OCI-LY1 (cell line): ENCODE results near the gene CBR4.

Experiments used
- H2AFZ ChIP-seq: fragments of 200-600 bp; sonication (generic), shearing (Covaris generic); 2 replicates; pipeline ENCODE4 v1.6.0; 2014; ENCODE audit warnings: antibody characterized with exemption, mild to moderate bottlenecking, low read length
- H3F3A ChIP-seq: fragments of 200-600 bp; sonication (generic), shearing (Covaris generic); 2 replicates; pipeline ENCODE4 v1.6.0; 2014; ENCODE audit warnings: mild to moderate bottlenecking, antibody characterized with exemption, low read length, moderate library complexity; ENCODE audit not compliant: insufficient read depth
- H3K27ac ChIP-seq: fragments of 200-600 bp; sonication (generic); 2 replicates; pipeline ENCODE4 v1.5.1; 2014; ENCODE audit warnings: low read length, mixed run types, mild to moderate bottlenecking, low read depth; ENCODE audit not compliant: poor library complexity, severe bottlenecking
- H3K27me3 ChIP-seq: fragments of 200-600 bp; sonication (generic); 2 replicates; pipeline ENCODE4 v1.6.0; 2014; ENCODE audit warnings: antibody characterized with exemption, mild to moderate bottlenecking, low read length, moderate library complexity; ENCODE audit not compliant: insufficient read depth
- H3K36me3 ChIP-seq: fragments of 200-600 bp; sonication (generic); 2 replicates; pipeline ENCODE4 v1.6.1; 2014; ENCODE audit warnings: mild to moderate bottlenecking, antibody characterized with exemption, low read length, moderate library complexity, mixed read lengths; ENCODE audit not compliant: insufficient read depth
- H3K4me1 ChIP-seq: fragments of 200-600 bp; sonication (generic); 2 replicates; pipeline ENCODE4 v1.5.1; 2014; ENCODE audit warnings: mild to moderate bottlenecking, low read length, moderate library complexity; ENCODE audit not compliant: insufficient read depth, severe bottlenecking
- H3K4me2 ChIP-seq: fragments of 200-600 bp; sonication (generic), shearing (Covaris generic); 2 replicates; pipeline ENCODE4 v1.6.1; 2014; ENCODE audit warnings: low read length
- H3K4me3 ChIP-seq: fragments of 200-600 bp; sonication (generic); 2 replicates; pipeline ENCODE4 v1.5.1; 2014; ENCODE audit warnings: low read length, low read depth, mild to moderate bottlenecking, mixed read lengths; ENCODE audit not compliant: poor library complexity, severe bottlenecking
- H3K79me2 ChIP-seq: fragments of 200-600 bp; shearing (Covaris generic); 2 replicates; pipeline ENCODE4 v1.6.1; 2016; ENCODE audit warnings: mixed run types, low read length, mixed read lengths; ENCODE audit not compliant: insufficient read depth
- H3K9ac ChIP-seq: fragments of 200-600 bp; sonication (generic), shearing (Covaris generic); 2 replicates; pipeline ENCODE4 v1.6.1; 2014; ENCODE audit warnings: mild to moderate bottlenecking, low read length, mixed read lengths
- H3K9me2 ChIP-seq: fragments of 200-600 bp; sonication (generic), shearing (Covaris generic); 2 replicates; pipeline ENCODE4 v1.6.1; 2014; ENCODE audit warnings: low read depth, mild to moderate bottlenecking, low read length, mixed read lengths
- H3K9me3 ChIP-seq: fragments of 200-600 bp; shearing (Covaris generic); 2 replicates; pipeline ENCODE4 v1.6.1; 2014; ENCODE audit warnings: low read length, mixed read lengths
- H4K20me1 ChIP-seq: fragments of 200-600 bp; sonication (generic), shearing (Covaris generic); 2 replicates; pipeline ENCODE4 v1.6.0; 2016; ENCODE audit warnings: mild to moderate bottlenecking, low read length; ENCODE audit not compliant: insufficient read depth
- EZH2 ChIP-seq: fragments of 200-600 bp; sonication (generic), shearing (Covaris generic); IDR thresholded peaks from 2 replicates; pipeline ENCODE4 v1.8.0; 2017; ENCODE audit warnings: borderline replicate concordance, mixed run types, mild to moderate bottlenecking, antibody characterized with exemption, low read length, moderate library complexity, mixed read lengths
- TF ChIP-seq, protein P1 (sequence below): fragments of 200-600 bp; sonication (generic), shearing (Covaris generic); IDR thresholded peaks from 2 replicates; pipeline ENCODE4 v1.5.1; 2017; ENCODE audit warnings: mild to moderate bottlenecking, antibody characterized with exemption, low read length, moderate library complexity, mixed read lengths

The CBR4 gene

GRCh38 chr4:168979338-168979737 lies 30.7 kb downstream of the CBR4 start:
- Histone ChIP-seq H3K9ac (no peak overlapping the region), H3K27ac (no peak overlapping the region), H3K9me3 (peaks cover 2% of the 10 kb centered on the region; the same call in 1 of the 2 replicates), H3K79me2 (no peaks in the 10 kb centered on the region), H4K20me1 (no peaks in the 10 kb centered on the region), H2AFZ (no peak overlapping the region), H3K9me2 (no peaks in the 10 kb centered on the region), H3K27me3 (no peaks in the 10 kb centered on the region), H3F3A (no peaks in the 10 kb centered on the region), H3K4me3 (no peak overlapping the region), H3K36me3 (peaks cover 70% of the 10 kb centered on the region), H3K4me2 (no peak overlapping the region), H3K4me1 (no peaks in the 10 kb centered on the region)
- TF ChIP-seq, protein P1, sequence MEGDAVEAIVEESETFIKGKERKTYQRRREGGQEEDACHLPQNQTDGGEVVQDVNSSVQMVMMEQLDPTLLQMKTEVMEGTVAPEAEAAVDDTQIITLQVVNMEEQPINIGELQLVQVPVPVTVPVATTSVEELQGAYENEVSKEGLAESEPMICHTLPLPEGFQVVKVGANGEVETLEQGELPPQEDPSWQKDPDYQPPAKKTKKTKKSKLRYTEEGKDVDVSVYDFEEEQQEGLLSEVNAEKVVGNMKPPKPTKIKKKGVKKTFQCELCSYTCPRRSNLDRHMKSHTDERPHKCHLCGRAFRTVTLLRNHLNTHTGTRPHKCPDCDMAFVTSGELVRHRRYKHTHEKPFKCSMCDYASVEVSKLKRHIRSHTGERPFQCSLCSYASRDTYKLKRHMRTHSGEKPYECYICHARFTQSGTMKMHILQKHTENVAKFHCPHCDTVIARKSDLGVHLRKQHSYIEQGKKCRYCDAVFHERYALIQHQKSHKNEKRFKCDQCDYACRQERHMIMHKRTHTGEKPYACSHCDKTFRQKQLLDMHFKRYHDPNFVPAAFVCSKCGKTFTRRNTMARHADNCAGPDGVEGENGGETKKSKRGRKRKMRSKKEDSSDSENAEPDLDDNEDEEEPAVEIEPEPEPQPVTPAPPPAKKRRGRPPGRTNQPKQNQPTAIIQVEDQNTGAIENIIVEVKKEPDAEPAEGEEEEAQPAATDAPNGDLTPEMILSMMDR, result no peak
- TF ChIP-seq EZH2, result no peak

- Histone ChIP-seq H4K20me1 (no peaks in the 10 kb centered on the region), H3F3A (no peaks in the 10 kb centered on the region), H3K4me2 (no peak overlapping the region), H3K4me1 (no peaks in the 10 kb centered on the region), H2AFZ (no peak overlapping the region), H3K27me3 (no peaks in the 10 kb centered on the region), H3K4me3 (no peak overlapping the region), H3K79me2 (no peaks in the 10 kb centered on the region), H3K27ac (no peak overlapping the region), H3K9me3 (peaks cover 3% of the 10 kb centered on the region; the same call in 1 of the 2 replicates), H3K9ac (no peak overlapping the region), H3K36me3 (peaks cover 60% of the 10 kb centered on the region), H3K9me2 (no peaks in the 10 kb centered on the region)
- no peak for TF ChIP-seq EZH2
- TF ChIP-seq, protein P1, result no peak
Measured at GRCh38 chr4:168978001-168978700, 31.9 kb downstream of the CBR4 start.

DNA sequence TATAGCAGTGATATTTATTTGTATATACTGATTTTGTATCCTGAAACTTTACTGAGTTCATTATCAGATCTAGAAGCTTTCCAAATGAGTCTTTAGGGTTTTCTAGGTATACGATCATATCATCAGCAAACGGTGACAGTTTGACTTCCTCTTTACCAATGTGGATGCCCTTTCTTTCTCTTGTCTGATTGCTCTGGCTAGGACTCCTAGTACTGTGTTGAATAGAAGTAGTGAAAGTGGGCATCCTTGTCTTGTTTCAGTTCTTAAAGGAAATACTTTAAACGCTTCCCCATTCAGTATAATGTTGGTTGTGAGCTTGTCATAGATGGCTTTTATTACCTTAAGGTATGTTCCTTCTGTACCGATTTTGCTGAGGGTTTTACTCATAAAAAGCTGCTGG lies 37.5 kb downstream of the CBR4 start:
- H3F3A ChIP-seq, result no peaks in the 10 kb centered on the region
- H3K9me3 ChIP-seq, result peaks cover 3% of the 10 kb centered on the region; the same call in 1 of the 2 replicates
- H4K20me1 ChIP-seq, result no peaks in the 10 kb centered on the region
- H3K36me3 ChIP-seq, result peaks cover 27% of the 10 kb centered on the region
- H3K9ac ChIP-seq, result no peak overlapping the region
- no peak overlapping the region for H3K4me3 ChIP-seq
- TF ChIP-seq EZH2, result no peak
- H3K9me2 ChIP-seq, result no peaks in the 10 kb centered on the region
- no peaks in the 10 kb centered on the region for H3K27me3 ChIP-seq
- no peak overlapping the region for H2AFZ ChIP-seq
- H3K4me1 ChIP-seq, result no peaks in the 10 kb centered on the region
- H3K4me2 ChIP-seq, result no peak overlapping the region
- H3K79me2 ChIP-seq, result no peaks in the 10 kb centered on the region
- no peak overlapping the region for H3K27ac ChIP-seq

DNA sequence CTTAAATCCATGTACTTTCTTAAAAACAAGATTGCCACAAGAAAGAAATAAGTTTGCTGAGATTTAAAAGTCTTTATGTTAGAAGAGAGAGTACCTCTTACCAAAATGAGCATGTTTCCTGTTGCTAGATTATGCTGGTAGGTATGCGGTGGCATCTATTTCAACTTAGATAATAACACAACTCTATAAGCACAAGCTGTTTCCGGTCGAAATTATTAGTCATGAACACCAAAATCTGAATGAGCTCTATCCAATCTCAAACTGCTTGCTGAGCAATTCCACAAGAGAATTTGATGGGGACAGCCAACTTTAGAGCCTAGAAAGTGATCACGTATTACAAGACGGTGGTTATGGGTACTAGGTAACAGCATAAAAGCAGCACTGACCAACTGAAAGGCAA lies 49.3 kb downstream of the CBR4 start:
- Histone ChIP-seq H3K4me3 (no peak overlapping the region), H3K27me3 (no peaks in the 10 kb centered on the region), H3K9ac (no peak overlapping the region), H3K36me3 (no peaks in the 10 kb centered on the region), H3K27ac (no peak overlapping the region), H3K4me2 (no peak overlapping the region), H3F3A (no peaks in the 10 kb centered on the region), H4K20me1 (no peaks in the 10 kb centered on the region), H2AFZ (no peak overlapping the region), H3K79me2 (no peaks in the 10 kb centered on the region), H3K9me3 (no peaks in the 10 kb centered on the region), H3K9me2 (no peaks in the 10 kb centered on the region), H3K4me1 (no peaks in the 10 kb centered on the region)
- TF ChIP-seq, protein P1, result no peak
- TF ChIP-seq EZH2, result no peak
